Measurements from ENCODE around the gene APBA1.

GRCh38 chr9:69526699-69527098, 145.5 kb downstream of the APBA1 start:
- no peak for TF ChIP-seq POLR2AphosphoS5 (IDR thresholded peaks at IDR 0.05; ENCODE audit: low read depth, low read length)
- TF ChIP-seq REST (IDR thresholded peaks at IDR 0.05; ENCODE audit: insufficient read depth in 1 of 2, low read depth in 2 of 2, low read length in 2 of 2) = no peak
- TF ChIP-seq TAF1 (IDR thresholded peaks at IDR 0.05; ENCODE audit: borderline replicate concordance, insufficient read depth, low read length) = no peak
- no peak for TF ChIP-seq SIN3A (IDR thresholded peaks at IDR 0.05; ENCODE audit: borderline replicate concordance, insufficient read depth, low read length)

Data from PFSK-1 (cell line).